ENCODE results near the gene RP9. TPM values are rescaled to one million over a fixed set of nuclear protein-coding genes. Genes with fewer than 3 reads are reported as not detected.
A peak's percentile ranks its signal among the peaks of the same experiment; 100 is the strongest.

RP9 gene
- total and polyA plus RNA-seq, 9 of the 15 experiments (the other 6 are each of a cell fraction or from before 2014, with no cell fraction given), result 10.7 to 44.8 (median 33.4) TPM

DNA sequence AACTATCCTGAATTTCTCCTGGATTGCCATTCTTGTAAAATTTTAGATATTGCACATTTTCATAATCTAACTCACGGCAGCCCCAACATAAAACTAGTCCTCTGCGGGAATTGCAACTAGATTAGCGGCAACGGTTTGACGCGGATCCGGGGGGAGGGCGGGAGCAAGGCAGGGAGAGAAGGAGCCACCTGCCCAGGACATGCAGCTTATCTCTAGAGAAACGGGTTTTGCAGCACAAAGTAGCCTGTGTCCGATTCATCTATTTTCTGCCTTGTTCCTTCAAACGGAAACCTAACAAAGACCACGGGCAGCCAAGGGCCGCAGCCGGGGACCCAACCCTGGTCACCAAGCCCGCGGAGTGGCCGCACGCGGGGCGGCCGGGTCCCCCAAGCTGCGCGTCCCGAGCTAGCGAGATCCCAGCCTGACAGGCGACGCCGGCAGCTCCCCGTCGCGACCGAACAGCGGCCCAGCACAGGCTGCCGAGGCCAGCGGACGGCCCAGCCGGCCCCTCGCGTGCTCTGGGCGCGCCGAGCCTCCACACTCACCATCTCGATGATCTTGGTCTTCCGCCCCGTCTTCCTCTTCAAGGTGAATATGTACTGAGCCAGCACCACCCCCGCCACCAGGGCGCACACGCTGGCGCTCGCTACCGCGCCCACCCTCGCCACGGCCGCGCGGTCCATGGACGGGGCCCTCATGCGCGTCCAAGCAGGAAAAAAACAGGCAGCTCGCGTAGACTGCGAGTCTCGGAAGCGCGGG is 47.0 kb downstream of the RP9 start, which contains the start of gene NT5C3A (continued):
- TF ChIP-seq BMI1 (IDR thresholded peaks at IDR 0.05; ENCODE audit: low read length) (no peak), MAFG (tag; conservative IDR thresholded peaks at IDR 0.05) (no peak), ZZZ3 (IDR thresholded peaks at IDR 0.05) (no peak), ADNP (tag; IDR thresholded peaks at IDR 0.05) (no peak), NONO (IDR thresholded peaks at IDR 0.05; ENCODE audit: low read depth in 2 of 2, low read length in 1 of 2) (0 out of 4 replicates have a peak, but pooled peaks of 1 of the 2 experiments have one; percentile 28), XRCC3 (IDR thresholded peaks at IDR 0.05) (no peak), RFX1 (IDR thresholded peaks at IDR 0.05) (no peak), CXXC5 (CRISPR knock-in tag; IDR thresholded peaks at IDR 0.05) (peak; percentile 73), EP400 (IDR thresholded peaks at IDR 0.05) (peak; percentile 71; the same call in 1 of the 2 replicates), NR2C2 (CRISPR knock-in tag; IDR thresholded peaks at IDR 0.05) (peak; percentile 68; the same call in 1 of the 2 replicates), NR2C2 (tag; IDR thresholded peaks at IDR 0.05) (no peak; the same call in 1 of the 2 replicates), RBM22 (IDR thresholded peaks at IDR 0.05; ENCODE audit: low read depth, low read length, poor library complexity, severe bottlenecking) (no peak), ZNF253 (CRISPR knock-in tag; conservative IDR thresholded peaks at IDR 0.05) (no peak), RNF2 (IDR thresholded peaks at IDR 0.05) (no peak), GTF2A2 (tag; IDR thresholded peaks at IDR 0.05) (0 out of 2 replicates have a peak, but pooled peaks have one; percentile 44), SPI1 (IDR thresholded peaks at IDR 0.05; ENCODE audit: borderline replicate concordance, low read depth, low read length) (no peak), C11orf30 (IDR thresholded peaks at IDR 0.05; ENCODE audit: low read depth) (no peak), BHLHE40 (IDR thresholded peaks at IDR 0.05; ENCODE audit: low read length) (no peak), SAFB (IDR thresholded peaks at IDR 0.05; ENCODE audit: borderline replicate concordance, low read depth, low read length) (peak; percentile 63), SMARCA4 (IDR thresholded peaks at IDR 0.05) (0 out of 2 replicates have a peak, but pooled peaks have one; percentile 4), ILF3 (IDR thresholded peaks at IDR 0.05; ENCODE audit: borderline replicate concordance) (no peak), ARID2 (IDR thresholded peaks at IDR 0.05) (no peak), SNIP1 (IDR thresholded peaks at IDR 0.05; ENCODE audit: low read depth) (no peak), SP2 (IDR thresholded peaks at IDR 0.05; ENCODE audit: extremely low read depth, low read depth, low read length, poor library complexity, severe bottlenecking) (no peak), CEBPG (CRISPR knock-in tag; IDR thresholded peaks at IDR 0.05) (no peak), CEBPG (tag; conservative IDR thresholded peaks at IDR 0.05 in 1 of 2, IDR thresholded peaks at IDR 0.05 in 1 of 2) (no peak)
- TF ChIP-seq, protein P1, sequence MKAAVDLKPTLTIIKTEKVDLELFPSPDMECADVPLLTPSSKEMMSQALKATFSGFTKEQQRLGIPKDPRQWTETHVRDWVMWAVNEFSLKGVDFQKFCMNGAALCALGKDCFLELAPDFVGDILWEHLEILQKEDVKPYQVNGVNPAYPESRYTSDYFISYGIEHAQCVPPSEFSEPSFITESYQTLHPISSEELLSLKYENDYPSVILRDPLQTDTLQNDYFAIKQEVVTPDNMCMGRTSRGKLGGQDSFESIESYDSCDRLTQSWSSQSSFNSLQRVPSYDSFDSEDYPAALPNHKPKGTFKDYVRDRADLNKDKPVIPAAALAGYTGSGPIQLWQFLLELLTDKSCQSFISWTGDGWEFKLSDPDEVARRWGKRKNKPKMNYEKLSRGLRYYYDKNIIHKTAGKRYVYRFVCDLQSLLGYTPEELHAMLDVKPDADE (conservative IDR thresholded peaks at IDR 0.05; ENCODE audit: control insufficient read depth, low read depth, low read length), result peak; percentile 42; the same call in 1 of the 2 replicates
- TF ChIP-seq, protein P2, sequence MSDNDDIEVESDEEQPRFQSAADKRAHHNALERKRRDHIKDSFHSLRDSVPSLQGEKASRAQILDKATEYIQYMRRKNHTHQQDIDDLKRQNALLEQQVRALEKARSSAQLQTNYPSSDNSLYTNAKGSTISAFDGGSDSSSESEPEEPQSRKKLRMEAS (CRISPR knock-in tag; IDR thresholded peaks at IDR 0.05), result peak; percentile 58; the same call in 1 of the 2 replicates
- TF ChIP-seq, protein P3, sequence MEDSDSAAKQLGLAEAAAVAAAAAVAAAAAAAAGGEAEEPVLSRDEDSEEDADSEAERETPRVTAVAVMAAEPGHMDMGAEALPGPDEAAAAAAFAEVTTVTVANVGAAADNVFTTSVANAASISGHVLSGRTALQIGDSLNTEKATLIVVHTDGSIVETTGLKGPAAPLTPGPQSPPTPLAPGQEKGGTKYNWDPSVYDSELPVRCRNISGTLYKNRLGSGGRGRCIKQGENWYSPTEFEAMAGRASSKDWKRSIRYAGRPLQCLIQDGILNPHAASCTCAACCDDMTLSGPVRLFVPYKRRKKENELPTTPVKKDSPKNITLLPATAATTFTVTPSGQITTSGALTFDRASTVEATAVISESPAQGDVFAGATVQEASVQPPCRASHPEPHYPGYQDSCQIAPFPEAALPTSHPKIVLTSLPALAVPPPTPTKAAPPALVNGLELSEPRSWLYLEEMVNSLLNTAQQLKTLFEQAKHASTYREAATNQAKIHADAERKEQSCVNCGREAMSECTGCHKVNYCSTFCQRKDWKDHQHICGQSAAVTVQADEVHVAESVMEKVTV (CRISPR knock-in tag; IDR thresholded peaks at IDR 0.05), result no peak
